ENCODE measurements around the gene IL18R1.

Gene IL18R1

DNA sequence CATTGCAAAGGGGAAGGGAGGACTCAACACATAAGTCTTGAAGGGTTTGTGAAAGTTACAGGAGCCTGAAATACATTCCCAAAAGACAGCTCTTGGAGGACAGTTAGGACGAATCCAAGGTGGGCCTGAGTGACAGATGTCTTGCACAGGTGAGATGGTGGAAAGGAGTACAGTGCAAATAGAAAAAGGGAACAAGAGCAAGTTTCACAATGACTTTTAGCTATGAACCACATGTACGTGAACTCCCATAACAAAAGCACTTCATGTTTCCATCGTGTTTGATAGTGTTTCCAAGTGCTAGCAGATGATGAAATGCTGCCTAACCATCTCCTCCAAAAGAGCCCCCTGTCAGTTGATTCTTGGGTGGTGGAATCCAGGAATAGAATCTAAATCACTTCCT lies 69.2 kb downstream of the IL18R1 start:
- no peak overlapping the region for H3K4me3 ChIP-seq (replicated peaks; ENCODE audit: low read depth, low read length)

DNA sequence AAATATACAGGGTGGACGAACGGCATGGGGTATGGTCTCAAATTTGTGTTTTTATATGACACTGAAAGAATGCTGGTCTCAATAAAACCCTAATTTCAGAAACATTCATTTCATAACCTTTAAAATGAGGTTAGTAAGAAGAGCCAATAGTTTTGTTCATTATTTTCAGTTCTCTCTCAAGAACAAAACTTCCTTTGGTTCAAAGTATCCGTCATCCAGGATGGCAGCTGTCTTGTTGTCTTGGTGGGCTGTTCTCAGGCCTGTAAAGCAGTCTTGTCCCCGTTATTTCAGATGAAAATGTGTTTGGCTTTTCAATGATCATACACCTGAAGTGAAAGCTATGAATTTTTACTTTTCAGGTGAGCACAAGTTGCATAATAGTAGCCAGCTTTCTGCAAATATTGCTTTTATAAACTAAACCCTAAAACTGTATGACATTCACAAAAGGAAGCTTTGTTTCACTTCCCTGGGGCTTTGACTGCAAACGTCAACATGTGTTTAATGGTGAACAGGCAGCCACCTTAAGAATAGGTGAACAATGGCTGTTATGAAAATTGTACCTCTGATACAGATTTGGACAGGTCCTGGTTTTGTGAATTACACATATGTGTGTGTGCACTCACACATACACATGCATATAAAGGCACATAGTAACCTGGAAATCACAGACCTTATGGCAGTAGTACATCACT lies 70.0 kb downstream of the IL18R1 start:
- no peak overlapping the region for H3K4me3 ChIP-seq (replicated peaks; ENCODE audit: low read depth, low read length)
- TF ChIP-seq, protein P1, sequence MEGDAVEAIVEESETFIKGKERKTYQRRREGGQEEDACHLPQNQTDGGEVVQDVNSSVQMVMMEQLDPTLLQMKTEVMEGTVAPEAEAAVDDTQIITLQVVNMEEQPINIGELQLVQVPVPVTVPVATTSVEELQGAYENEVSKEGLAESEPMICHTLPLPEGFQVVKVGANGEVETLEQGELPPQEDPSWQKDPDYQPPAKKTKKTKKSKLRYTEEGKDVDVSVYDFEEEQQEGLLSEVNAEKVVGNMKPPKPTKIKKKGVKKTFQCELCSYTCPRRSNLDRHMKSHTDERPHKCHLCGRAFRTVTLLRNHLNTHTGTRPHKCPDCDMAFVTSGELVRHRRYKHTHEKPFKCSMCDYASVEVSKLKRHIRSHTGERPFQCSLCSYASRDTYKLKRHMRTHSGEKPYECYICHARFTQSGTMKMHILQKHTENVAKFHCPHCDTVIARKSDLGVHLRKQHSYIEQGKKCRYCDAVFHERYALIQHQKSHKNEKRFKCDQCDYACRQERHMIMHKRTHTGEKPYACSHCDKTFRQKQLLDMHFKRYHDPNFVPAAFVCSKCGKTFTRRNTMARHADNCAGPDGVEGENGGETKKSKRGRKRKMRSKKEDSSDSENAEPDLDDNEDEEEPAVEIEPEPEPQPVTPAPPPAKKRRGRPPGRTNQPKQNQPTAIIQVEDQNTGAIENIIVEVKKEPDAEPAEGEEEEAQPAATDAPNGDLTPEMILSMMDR (IDR thresholded peaks at IDR 0.05; ENCODE audit: low read length, missing control alignments) = no peak
- no peak for DNase-seq (ENCODE audit: low read depth)

More for the DNA sequence above, 69.2 kb downstream of the IL18R1 start:
- TF ChIP-seq, protein P1 (IDR thresholded peaks at IDR 0.05; ENCODE audit: low read length, missing control alignments) = no peak
- DNase-seq (ENCODE audit: low read depth) = no peak

DNA sequence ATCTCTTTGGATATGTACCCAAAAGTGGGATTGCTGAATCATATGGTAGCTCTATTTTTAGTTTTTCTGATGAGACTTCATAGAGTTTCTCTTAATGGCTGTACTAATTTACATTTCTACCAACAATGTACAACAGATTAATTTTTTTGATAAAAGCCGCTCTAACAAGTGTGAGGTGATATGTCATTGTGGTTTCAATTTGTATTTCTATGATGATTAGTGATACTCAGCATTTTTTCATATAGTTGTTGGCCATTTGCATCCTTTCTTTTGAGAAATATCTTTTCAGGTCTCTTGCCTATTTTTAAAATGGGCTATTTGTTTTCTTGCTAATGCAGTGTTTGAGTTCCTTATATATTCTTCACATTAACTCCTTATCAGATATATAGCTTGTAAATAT lies 71.7 kb downstream of the IL18R1 start:
- no peak overlapping the region for H3K4me3 ChIP-seq (replicated peaks; ENCODE audit: low read depth, low read length)
- TF ChIP-seq, protein P1 (IDR thresholded peaks at IDR 0.05; ENCODE audit: low read length, missing control alignments) = no peak
- DNase-seq (ENCODE audit: low read depth) = no peak

DNA sequence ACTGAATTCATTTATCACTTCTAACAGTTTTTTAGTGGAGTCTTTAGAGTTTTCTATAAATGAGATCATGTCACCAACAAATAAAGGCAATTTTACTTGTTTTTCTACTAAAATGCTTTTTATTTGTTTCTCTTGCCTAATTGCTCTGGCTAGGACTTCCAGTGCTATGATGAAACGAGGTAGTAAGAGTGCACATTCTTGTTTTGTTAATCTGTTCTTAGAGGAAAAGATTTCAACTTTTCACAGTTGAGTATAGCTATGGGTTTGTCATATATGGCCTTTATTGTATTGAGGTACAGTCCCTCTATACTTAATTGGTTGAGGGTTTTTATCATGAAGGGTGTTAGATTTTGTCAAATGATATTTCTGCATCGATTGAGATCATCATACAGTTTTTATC lies 73.0 kb downstream of the IL18R1 start:
- H3K4me3 ChIP-seq (replicated peaks; ENCODE audit: low read depth, low read length) = no peak overlapping the region
- TF ChIP-seq, protein P1 (IDR thresholded peaks at IDR 0.05; ENCODE audit: low read length, missing control alignments) = no peak
- no peak for DNase-seq (ENCODE audit: low read depth)

DNA sequence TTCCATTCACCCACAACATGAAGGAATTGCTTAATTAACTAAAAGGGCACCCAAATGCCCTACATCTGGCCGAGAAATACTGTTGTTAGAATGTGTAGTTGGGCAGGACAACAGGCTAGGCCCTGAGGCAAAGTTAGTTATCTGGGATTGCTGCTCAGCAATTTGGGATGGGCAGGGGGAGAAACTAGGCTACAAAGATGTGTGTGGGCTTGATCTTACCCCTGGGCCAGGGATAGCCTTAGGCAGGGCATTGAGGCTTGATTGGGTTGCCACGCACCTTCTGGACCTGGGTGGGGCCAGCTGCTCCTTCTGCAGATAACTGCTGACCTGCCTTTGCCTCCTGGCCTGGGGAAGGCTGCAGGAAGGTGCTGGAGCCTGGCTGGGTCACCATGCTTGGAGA lies 76.8 kb downstream of the IL18R1 start:
- TF ChIP-seq, protein P1 (IDR thresholded peaks at IDR 0.05; ENCODE audit: low read length, missing control alignments) = no peak
- no peak for DNase-seq (ENCODE audit: low read depth)
- no peak overlapping the region for H3K4me3 ChIP-seq (replicated peaks; ENCODE audit: low read depth, low read length)

DNA sequence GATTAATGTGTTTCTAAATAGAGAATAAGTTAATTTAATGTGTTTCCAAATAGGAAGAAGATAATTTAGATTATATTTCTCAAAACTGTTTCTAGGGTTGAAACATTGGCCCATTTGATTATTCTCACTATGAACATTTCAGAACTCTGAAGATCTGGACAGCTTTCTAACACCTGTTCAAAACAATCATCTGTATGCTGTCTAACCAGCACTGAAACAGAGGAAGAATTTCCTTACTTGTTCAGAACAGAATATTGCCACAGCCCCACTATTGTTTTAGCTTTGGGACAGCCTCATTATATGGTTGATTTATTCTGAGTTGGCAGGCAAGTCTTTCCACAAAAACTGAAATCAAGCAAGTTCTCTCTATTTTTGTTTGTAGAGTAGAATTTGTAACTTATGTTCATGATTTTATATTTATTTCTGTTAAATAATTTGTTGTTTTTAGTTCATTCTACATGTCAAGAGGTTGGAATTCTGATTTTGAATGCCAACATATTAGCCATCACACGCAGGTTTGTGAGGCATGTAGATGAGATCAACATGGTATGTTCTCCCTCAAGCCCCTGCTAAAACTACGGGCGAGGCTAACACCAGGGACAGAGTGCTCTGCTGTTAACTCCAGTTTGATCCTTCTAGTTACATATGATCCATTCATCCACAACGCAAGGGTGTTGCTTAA lies 78.5 kb downstream of the IL18R1 start:
- TF ChIP-seq, protein P1 (IDR thresholded peaks at IDR 0.05; ENCODE audit: low read length, missing control alignments) = no peak
- no peak overlapping the region for H3K4me3 ChIP-seq (replicated peaks; ENCODE audit: low read depth, low read length)
- DNase-seq (ENCODE audit: low read depth) = no peak

Data from fibroblast of pulmonary artery (primary cell).